K562 (cell line): ENCODE data around the gene ITSN2. TPM values are rescaled to one million over a fixed set of nuclear protein-coding genes. Genes with fewer than 3 reads are reported as not detected.

Experiments
- DACH1 ChIP-seq: fragments of 450-650 bp; IDR thresholded peaks from 2 replicates; pipeline ENCODE4 v1.6.1; 2018; ENCODE audit not compliant: partially characterized antibody
- MCM2 ChIP-seq: fragments of 450-650 bp; IDR thresholded peaks from 2 replicates; pipeline ENCODE4 v1.6.1; 2017; ENCODE audit warnings: low read depth, mild to moderate bottlenecking
- NR2C1 ChIP-seq, 2 experiments: fragments of 450-650 bp; IDR thresholded peaks; 2 replicates each; pipeline ENCODE4 v1.6.1; 2017; ENCODE audit warnings: mild to moderate bottlenecking in 2 of 2, antibody characterized with exemption in 1 of 2, inconsistent platforms in 1 of 2, missing compliant biosample characterization in 1 of 2, missing genetic modification characterization in 1 of 2
- PURB ChIP-seq: sonication (generic); formaldehyde crosslinking; IDR thresholded peaks from 2 replicates; pipeline ENCODE4 v1.9.0; 2021; ENCODE audit warnings: low read depth, mild to moderate bottlenecking, missing genetic modification reagents
- TCF3 ChIP-seq: sonication (generic); formaldehyde crosslinking; IDR thresholded peaks from 2 replicates; pipeline ENCODE4 v1.4.0; 2020; ENCODE audit warnings: mild to moderate bottlenecking, missing genetic modification reagents
- ZKSCAN3 ChIP-seq: fragments of 250-450 bp; sonication (Bioruptor Pico); IDR thresholded peaks from 2 replicates; pipeline ENCODE4 v1.4.0; 2020
- ZNF324 ChIP-seq: fragments of 250-450 bp; sonication (Bioruptor Pico); IDR thresholded peaks from 2 replicates; pipeline ENCODE4 v1.4.0; 2020; ENCODE audit warnings: mild to moderate bottlenecking
- ZNF384 ChIP-seq: IDR thresholded peaks from 2 replicates; pipeline ENCODE4 v1.6.1; 2012; ENCODE audit warnings: low read depth, low read length, improper control_type of control experiment
- polyA plus RNA-seq, 8 experiments: library from polyadenylated mRNA; depleted of rRNA in 4 of 8; stranded (reverse) in 5 of 8; unstranded in 3 of 8; fragments of >200 nt; fragmentation: Nextera tagmentation in 2 of 8; fragmentation: Illumina TruSeq in 1 of 8; extraction: Ambion mirVana in 2 of 8; extraction: Trizol in 1 of 8; gene quantifications; 2 replicates each; pipeline versions ENCODE4 v1.2.1 to v1.2.3, GENCODE V29; 2011 to 2014; ENCODE audit warnings: inconsistent platforms in 1 of 8, missing spikeins in 1 of 8
- total RNA-seq, 7 experiments: library from RNA; depleted of rRNA in 6 of 7; stranded (reverse); fragments of >200 nt in 6 of 7; fragmentation: Illumina TruSeq in 2 of 7; extraction: Trizol in 2 of 7; gene quantifications; 2 replicates each; pipeline versions ENCODE4 v1.2.1 to v1.2.3, GENCODE V29; 2011 to 2021; ENCODE audit warnings: low replicate concordance in 1 of 7
- TF ChIP-seq, protein P1 (sequence below): fragments of 450-650 bp; formaldehyde crosslinking; IDR thresholded peaks from 2 replicates; pipeline ENCODE4 v1.4.0; 2020; ENCODE audit warnings: mild to moderate bottlenecking, mixed read lengths

ITSN2 gene
- total and polyA plus RNA-seq, 9 of the 15 experiments (the other 6 are each of a cell fraction or from before 2014, with no cell fraction given) = 6.6 to 19.9 (median 15.2) TPM

DNA sequence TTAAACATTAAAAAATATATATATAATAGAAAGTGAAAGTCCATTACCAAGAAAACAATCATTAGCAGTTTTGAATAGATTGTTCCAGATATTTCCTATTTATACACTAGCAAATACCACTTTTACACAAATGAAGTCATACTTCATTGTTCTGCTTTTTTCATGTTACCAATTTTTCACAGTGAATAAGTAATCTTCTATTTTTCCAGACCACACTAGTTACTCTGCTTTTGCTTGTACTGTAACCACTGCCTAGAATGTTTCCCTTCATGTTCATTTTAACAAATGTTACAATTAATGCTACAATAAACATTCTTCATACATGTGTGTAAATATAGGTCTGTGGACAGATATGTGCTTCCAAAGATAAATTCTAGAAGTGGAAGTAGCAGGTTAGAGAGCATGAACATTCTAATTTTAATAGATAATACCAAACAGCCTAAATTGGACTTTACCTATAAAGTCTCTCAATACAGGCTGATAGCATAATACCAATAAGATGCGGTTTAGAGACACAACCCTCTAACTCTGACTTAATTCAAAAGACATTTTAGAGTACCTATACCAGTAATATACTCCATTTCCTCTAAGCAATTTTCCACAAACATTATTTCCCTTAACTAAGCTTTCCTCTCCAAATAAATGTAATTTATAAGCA, 17.0 kb downstream of the ITSN2 start (continued):
- TF ChIP-seq, protein P1, sequence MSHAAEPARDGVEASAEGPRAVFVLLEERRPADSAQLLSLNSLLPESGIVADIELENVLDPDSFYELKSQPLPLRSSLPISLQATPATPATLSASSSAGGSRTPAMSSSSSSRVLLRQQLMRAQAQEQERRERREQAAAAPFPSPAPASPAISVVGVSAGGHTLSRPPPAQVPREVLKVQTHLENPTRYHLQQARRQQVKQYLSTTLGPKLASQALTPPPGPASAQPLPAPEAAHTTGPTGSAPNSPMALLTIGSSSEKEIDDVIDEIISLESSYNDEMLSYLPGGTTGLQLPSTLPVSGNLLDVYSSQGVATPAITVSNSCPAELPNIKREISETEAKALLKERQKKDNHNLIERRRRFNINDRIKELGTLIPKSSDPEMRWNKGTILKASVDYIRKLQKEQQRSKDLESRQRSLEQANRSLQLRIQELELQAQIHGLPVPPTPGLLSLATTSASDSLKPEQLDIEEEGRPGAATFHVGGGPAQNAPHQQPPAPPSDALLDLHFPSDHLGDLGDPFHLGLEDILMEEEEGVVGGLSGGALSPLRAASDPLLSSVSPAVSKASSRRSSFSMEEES (CRISPR knock-in tag) = no peak
- no peak for TF ChIP-seq ZKSCAN3 (CRISPR knock-in tag)
- TF ChIP-seq ZNF384 = no peak
- no peak for TF ChIP-seq TCF3 (CRISPR knock-in tag)
- no peak for TF ChIP-seq NR2C1 (IDR thresholded peaks at IDR 0.05)
- no peak for TF ChIP-seq NR2C1 (tag; IDR thresholded peaks at IDR 0.05)
- TF ChIP-seq MCM2 = no peak
- no peak for TF ChIP-seq DACH1
- no peak for TF ChIP-seq PURB
- no peak for TF ChIP-seq ZNF324 (CRISPR knock-in tag)
